Type B pancreatic cell (in vitro differentiated cells): ENCODE measurements around the gene SCD. TPM values are rescaled to one million over a fixed set of nuclear protein-coding genes. Genes with fewer than 3 reads are reported as not detected.

Source experiments
- DNase-seq: peaks from one replicate; pipeline ENCODE4 v3.0.0; 2021; ENCODE audit warnings: mixed read lengths; ENCODE audit not compliant: unreplicated experiment; ENCODE audit errors: extremely low spot score
- H3K27ac Mint-ChIP-seq: 2 replicates; pipeline ENCODE4 v1.8.0; 2021; ENCODE audit warnings: mild to moderate bottlenecking, mixed read lengths
- H3K27me3 Mint-ChIP-seq: 2 replicates; pipeline ENCODE4 v1.8.0; 2021; ENCODE audit warnings: mixed read lengths
- H3K36me3 Mint-ChIP-seq: 2 replicates; pipeline ENCODE4 v1.8.0; 2021; ENCODE audit warnings: mixed read lengths
- H3K4me1 Mint-ChIP-seq: one replicate; pipeline ENCODE4 v1.8.0; 2021; ENCODE audit warnings: mixed read lengths; ENCODE audit not compliant: unreplicated experiment
- H3K4me3 Mint-ChIP-seq: 2 replicates; pipeline ENCODE4 v1.8.0; 2021; ENCODE audit warnings: mild to moderate bottlenecking, mixed read lengths
- H3K9me3 Mint-ChIP-seq: 2 replicates; pipeline ENCODE4 v1.8.0; 2021; ENCODE audit warnings: mixed read lengths
- total RNA-seq: library from RNA; stranded (reverse); gene quantifications from 2 replicates; pipeline ENCODE4 v1.2.1, GENCODE V29; 2021; ENCODE audit warnings: low replicate concordance
- TF ChIP-seq, protein P1 (sequence below): fragments of 200-600 bp; sonication (generic); conservative IDR thresholded peaks from 2 replicates; pipeline ENCODE4 v1.5.0; 2021; ENCODE audit warnings: antibody characterized with exemption, mild to moderate bottlenecking

SCD gene
- total RNA-seq, 1 donor from 2014 or later = 255 TPM

DNA sequence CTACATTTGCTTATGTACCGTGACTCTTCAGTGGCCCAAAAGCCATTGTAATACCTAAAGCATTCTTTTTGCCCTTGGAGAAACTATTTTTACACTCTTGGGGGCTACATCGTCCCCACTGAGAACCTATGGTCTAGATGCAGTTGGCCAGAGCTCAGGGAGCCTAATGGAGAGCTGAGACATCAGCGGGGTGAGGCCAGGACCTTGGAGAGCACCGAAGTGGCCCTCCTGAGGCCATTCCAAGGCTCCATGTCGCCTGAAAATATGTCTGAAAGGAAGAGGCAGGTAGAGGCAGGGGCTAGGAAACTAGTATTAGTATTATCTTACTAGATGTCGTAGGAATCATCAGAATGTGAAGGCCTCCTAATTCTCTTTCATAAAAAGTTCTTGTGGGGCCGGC lies 21.9 kb upstream of the SCD start:
- H3K27ac Mint-ChIP-seq = no peak overlapping the region
- DNase-seq = no peak
- H3K9me3 Mint-ChIP-seq = no peaks in the 10 kb centered on the region
- TF ChIP-seq, protein P1, sequence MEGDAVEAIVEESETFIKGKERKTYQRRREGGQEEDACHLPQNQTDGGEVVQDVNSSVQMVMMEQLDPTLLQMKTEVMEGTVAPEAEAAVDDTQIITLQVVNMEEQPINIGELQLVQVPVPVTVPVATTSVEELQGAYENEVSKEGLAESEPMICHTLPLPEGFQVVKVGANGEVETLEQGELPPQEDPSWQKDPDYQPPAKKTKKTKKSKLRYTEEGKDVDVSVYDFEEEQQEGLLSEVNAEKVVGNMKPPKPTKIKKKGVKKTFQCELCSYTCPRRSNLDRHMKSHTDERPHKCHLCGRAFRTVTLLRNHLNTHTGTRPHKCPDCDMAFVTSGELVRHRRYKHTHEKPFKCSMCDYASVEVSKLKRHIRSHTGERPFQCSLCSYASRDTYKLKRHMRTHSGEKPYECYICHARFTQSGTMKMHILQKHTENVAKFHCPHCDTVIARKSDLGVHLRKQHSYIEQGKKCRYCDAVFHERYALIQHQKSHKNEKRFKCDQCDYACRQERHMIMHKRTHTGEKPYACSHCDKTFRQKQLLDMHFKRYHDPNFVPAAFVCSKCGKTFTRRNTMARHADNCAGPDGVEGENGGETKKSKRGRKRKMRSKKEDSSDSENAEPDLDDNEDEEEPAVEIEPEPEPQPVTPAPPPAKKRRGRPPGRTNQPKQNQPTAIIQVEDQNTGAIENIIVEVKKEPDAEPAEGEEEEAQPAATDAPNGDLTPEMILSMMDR = no peak
- H3K27me3 Mint-ChIP-seq = peaks cover 69% of the 10 kb centered on the region
- no peaks in the 10 kb centered on the region for H3K36me3 Mint-ChIP-seq
- no peak overlapping the region for H3K4me3 Mint-ChIP-seq
- no peaks in the 10 kb centered on the region for H3K4me1 Mint-ChIP-seq

DNA sequence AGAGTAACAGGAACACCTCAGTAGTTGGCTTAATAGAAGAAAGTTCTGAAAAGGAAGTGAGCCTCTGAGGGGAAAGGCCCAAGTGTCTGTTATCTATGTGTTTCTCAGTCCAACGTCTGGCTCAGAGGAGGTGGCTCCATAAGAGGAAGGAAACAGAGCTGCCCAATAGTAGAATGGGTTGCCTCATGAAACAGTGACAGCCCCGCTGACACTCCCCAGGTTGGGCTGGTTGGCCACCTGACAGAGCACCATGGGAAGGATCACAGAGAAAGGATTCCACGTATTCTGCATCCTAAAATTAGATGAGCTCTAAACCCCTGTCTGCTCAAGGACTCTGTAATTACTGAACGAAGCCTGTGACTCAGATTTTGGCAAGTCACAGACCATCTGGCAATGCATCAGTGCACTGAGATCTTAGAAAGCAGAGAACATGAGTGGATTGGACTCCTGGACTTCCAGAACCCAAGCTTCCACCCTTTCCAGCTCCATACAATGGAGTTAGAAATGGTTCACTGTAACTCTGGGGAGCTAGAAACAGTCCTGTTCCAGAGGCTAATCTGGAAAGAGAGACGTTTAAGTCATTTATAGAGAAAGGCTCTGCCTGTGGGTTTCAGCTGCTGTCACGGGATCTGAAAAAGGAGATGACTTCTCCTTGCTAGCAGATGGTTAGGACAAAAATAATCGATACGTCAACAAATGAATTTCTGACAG lies 19.9 kb upstream of the SCD start:
- H3K27me3 Mint-ChIP-seq = peaks cover 82% of the 10 kb centered on the region
- no peaks in the 10 kb centered on the region for H3K9me3 Mint-ChIP-seq
- no peak for DNase-seq
- TF ChIP-seq, protein P1 = no peak
- no peaks in the 10 kb centered on the region for H3K4me1 Mint-ChIP-seq
- no peaks in the 10 kb centered on the region for H3K36me3 Mint-ChIP-seq
- no peak overlapping the region for H3K4me3 Mint-ChIP-seq
- no peak overlapping the region for H3K27ac Mint-ChIP-seq

DNA sequence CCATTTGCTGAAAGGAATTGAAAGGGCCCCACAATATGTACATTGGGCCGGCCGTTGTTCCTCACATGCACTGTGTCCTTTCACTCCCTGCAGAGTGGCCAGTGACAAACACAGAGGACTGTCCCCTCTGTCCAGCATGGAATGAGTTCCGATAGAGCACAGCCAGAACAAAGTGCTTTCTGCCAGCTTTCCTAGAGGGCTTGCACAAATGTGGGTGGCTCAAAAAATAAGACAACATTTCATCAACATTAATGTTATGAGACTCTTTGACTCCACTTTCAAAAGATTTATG lies 19.4 kb upstream of the SCD start:
- Mint-ChIP-seq H3K9me3 (no peaks in the 10 kb centered on the region), H3K27ac (no peak overlapping the region), H3K4me1 (no peaks in the 10 kb centered on the region), H3K27me3 (peaks cover 83% of the 10 kb centered on the region), H3K4me3 (no peak overlapping the region), H3K36me3 (no peaks in the 10 kb centered on the region)
- no peak for DNase-seq
- TF ChIP-seq, protein P1 = no peak

DNA sequence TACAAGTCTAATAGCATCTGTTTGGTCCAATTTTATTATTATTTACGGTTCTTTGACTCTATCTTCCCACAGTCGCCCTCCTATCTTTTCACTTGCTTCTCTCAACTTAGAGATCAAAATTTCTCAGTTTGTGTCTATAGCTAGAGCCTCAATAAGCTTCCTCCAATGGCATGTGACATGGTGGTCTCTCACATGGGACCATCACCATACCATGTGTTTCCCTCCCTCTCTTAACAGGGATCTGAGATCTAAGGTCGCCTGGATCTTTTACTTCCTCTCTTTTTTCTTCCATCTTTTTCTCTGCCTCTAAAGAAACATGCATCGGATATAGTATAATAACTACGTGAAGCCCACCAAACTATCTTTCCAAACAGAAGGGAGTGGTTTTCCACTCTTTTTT lies 18.8 kb upstream of the SCD start:
- TF ChIP-seq, protein P1 = no peak
- no peak for DNase-seq
- no peak overlapping the region for H3K4me3 Mint-ChIP-seq
- H3K27me3 Mint-ChIP-seq = peaks cover 85% of the 10 kb centered on the region
- no peaks in the 10 kb centered on the region for H3K36me3 Mint-ChIP-seq
- no peaks in the 10 kb centered on the region for H3K4me1 Mint-ChIP-seq
- H3K9me3 Mint-ChIP-seq = no peaks in the 10 kb centered on the region
- no peak overlapping the region for H3K27ac Mint-ChIP-seq

DNA sequence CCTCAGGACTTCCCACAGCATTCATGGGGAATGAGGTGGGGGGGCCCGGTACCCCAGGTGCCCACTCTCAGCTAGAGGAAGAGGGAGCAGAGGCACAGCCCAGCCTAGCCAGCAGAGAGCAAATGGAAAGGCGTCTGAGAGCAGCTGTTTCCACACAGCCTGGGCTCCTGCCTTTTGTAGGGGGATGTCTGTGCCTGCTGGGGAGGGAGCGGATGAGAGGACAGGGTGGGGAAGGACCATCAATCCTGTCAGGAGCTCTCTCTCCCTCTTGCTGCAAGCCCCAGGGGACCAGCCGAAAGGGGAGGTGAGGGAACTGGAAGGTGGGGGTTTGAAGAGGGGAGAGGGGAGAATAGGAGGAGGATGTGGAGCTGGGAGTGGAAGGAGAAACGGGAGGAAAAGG lies 17.0 kb upstream of the SCD start, which contains the start of gene PKD2L1:
PKD2L1 (minus strand) TSS at position 150 of the 400 bp plus-strand sequence; CDS start at position 25, 125 bp downstream.
- Mint-ChIP-seq H3K36me3 (no peaks in the 10 kb centered on the region), H3K27ac (no peak within 1 kb of the TSS), H3K4me1 (no peaks in the 10 kb centered on the region), H3K9me3 (no peaks in the 10 kb centered on the region), H3K4me3 (no peak within 1 kb of the TSS), H3K27me3 (peaks cover 89% of the 10 kb centered on the region)
- TF ChIP-seq, protein P1 = no peak
- no peak for DNase-seq
